Measurements from ENCODE around the gene IL24. TPM values are rescaled to one million over a fixed set of nuclear protein-coding genes. Genes with fewer than 3 reads are reported as not detected.

IL24 gene
- total and polyA plus RNA-seq, 2 donors (not counting 1 experiment from before 2014, with no cell fraction given): not detected

GRCh38 chr1:206880314-206880713, 16.9 kb upstream of the IL24 start:
- H2AFZ ChIP-seq (ENCODE audit: insufficient read depth, low read depth, low read length, poor library complexity, severe bottlenecking): no peak overlapping the region
- ChIA-PET CTCF (interaction anchor here (0.6 to 2.2 kb wide), 6 partner anchors 24 to 227 kb away, joined by 3 to 5 read pairs (median 3); no protein-coding TSS in a partner anchor), POLR2A (no interaction called here)
- no peak overlapping the region for H3K4me3 Mint-ChIP-seq
- peaks cover 4 to 28% (median 4%) of the 10 kb centered on the region in 3 donors for H3K9me3 ChIP-seq (ENCODE audit: control extremely low read depth in 1 of 3, control insufficient read depth in 2 of 3, insufficient read depth in 1 of 3, low read length in 2 of 3)
- ATAC-seq (ENCODE audit: low read depth) (no peak), DNase-seq (no peak)
- H3K4me2 ChIP-seq (replicated peaks; ENCODE audit: low read depth, low read length, poor library complexity, severe bottlenecking): no peak overlapping the region
- H3K9ac ChIP-seq (ENCODE audit: low read length): no peak overlapping the region
- WGBS (ENCODE audit: insufficient coverage): 77% methylated on average over 2 of the region's 3 CpGs
- H3K9me3 Mint-ChIP-seq (ENCODE audit: insufficient read depth): peaks cover 7% of the 10 kb centered on the region
- no peaks in the 10 kb centered on the region for H4K20me1 ChIP-seq (ENCODE audit: control insufficient read depth, insufficient read depth, low read length, poor library complexity, severe bottlenecking)
- no peaks in the 10 kb centered on the region for H3K27me3 Mint-ChIP-seq
- no peak overlapping the region for H3K27ac ChIP-seq (ENCODE audit: low read length in 2 of 2)
- H3K4me1 Mint-ChIP-seq: no peaks in the 10 kb centered on the region
- H3K36me3 ChIP-seq (replicated peaks in 1 of 2; ENCODE audit: control extremely low read depth in 1 of 2, control insufficient read depth in 1 of 2, extremely low read depth in 1 of 2, insufficient read depth in 2 of 2, low read length in 1 of 2): peaks cover 0 to 1% of the 10 kb centered on the region in 2 experiments
- no peaks in the 10 kb centered on the region for H3K79me2 ChIP-seq (ENCODE audit: control insufficient read depth, insufficient read depth, low read length)
- no peak overlapping the region for H3K4me3 ChIP-seq (ENCODE audit: control extremely low read depth in 1 of 5, extremely low read depth in 1 of 5, insufficient read depth in 1 of 5, low read depth in 2 of 5, low read length in 4 of 5)
- intact Hi-C loops (cut with micrococcal nuclease): no loop called here
- no peaks in the 10 kb centered on the region for H3K27me3 ChIP-seq (replicated peaks in 1 of 4; ENCODE audit: control extremely low read depth in 1 of 4, control insufficient read depth in 3 of 4, insufficient read depth in 4 of 4, low read length in 3 of 4)
- H3K4me1 ChIP-seq (ENCODE audit: control insufficient read depth in 2 of 2, insufficient read depth in 2 of 2, low read length in 2 of 2): no peaks in the 10 kb centered on the region
- TF ChIP-seq CTCF (IDR thresholded peaks at IDR 0.05) (no peak), EZH2 (IDR thresholded peaks at IDR 0.05; ENCODE audit: borderline replicate concordance, insufficient read depth, low read depth, low read length, poor library complexity, severe bottlenecking) (no peak)
- no peak overlapping the region for H3K27ac Mint-ChIP-seq

- H3K4me3 ChIP-seq (ENCODE audit: control extremely low read depth in 1 of 5, extremely low read depth in 1 of 5, insufficient read depth in 1 of 5, low read depth in 2 of 5, low read length in 4 of 5): no peak overlapping the region
- no peak for DNase-seq
- Mint-ChIP-seq H3K9me3 (ENCODE audit: insufficient read depth) (peaks cover 7% of the 10 kb centered on the region), H3K27me3 (no peaks in the 10 kb centered on the region), H3K27ac (no peak overlapping the region), H3K4me3 (no peak overlapping the region), H3K4me1 (no peaks in the 10 kb centered on the region)
- no peaks in the 10 kb centered on the region for H3K79me2 ChIP-seq (ENCODE audit: control insufficient read depth, insufficient read depth, low read length)
- no peak for ATAC-seq (ENCODE audit: low read depth)
- H3K27me3 ChIP-seq (replicated peaks in 1 of 4; ENCODE audit: control extremely low read depth in 1 of 4, control insufficient read depth in 3 of 4, insufficient read depth in 4 of 4, low read length in 3 of 4): no peaks in the 10 kb centered on the region
- H3K9ac ChIP-seq (ENCODE audit: low read length): no peak overlapping the region
- intact Hi-C loops (cut with micrococcal nuclease): no loop called here
- no peak overlapping the region for H3K4me2 ChIP-seq (replicated peaks; ENCODE audit: low read depth, low read length, poor library complexity, severe bottlenecking)
- H4K20me1 ChIP-seq (ENCODE audit: control insufficient read depth, insufficient read depth, low read length, poor library complexity, severe bottlenecking): no peaks in the 10 kb centered on the region
- H2AFZ ChIP-seq (ENCODE audit: insufficient read depth, low read depth, low read length, poor library complexity, severe bottlenecking): no peak overlapping the region
- WGBS (ENCODE audit: insufficient coverage): no CpG with 5 or more reads among the region's 3 CpGs
- ChIA-PET CTCF (interaction anchor here (0.6 to 1.7 kb wide), 3 partner anchors 73 to 1158 kb away, joined by 3 to 4 read pairs (median 4); no protein-coding TSS in a partner anchor), POLR2A (no interaction called here)
- H3K4me1 ChIP-seq (ENCODE audit: control insufficient read depth in 2 of 2, insufficient read depth in 2 of 2, low read length in 2 of 2): no peaks in the 10 kb centered on the region
- H3K9me3 ChIP-seq (ENCODE audit: control extremely low read depth in 1 of 3, control insufficient read depth in 2 of 3, insufficient read depth in 1 of 3, low read length in 2 of 3): peaks cover 0 to 11% (median 3%) of the 10 kb centered on the region in 3 donors
- H3K27ac ChIP-seq (ENCODE audit: low read length in 2 of 2): no peak overlapping the region
- no peak for TF ChIP-seq EZH2 (IDR thresholded peaks at IDR 0.05; ENCODE audit: borderline replicate concordance, insufficient read depth, low read depth, low read length, poor library complexity, severe bottlenecking)
- TF ChIP-seq CTCF (IDR thresholded peaks at IDR 0.05): no peak
- peaks cover 0 to 1% of the 10 kb centered on the region in 2 experiments for H3K36me3 ChIP-seq (replicated peaks in 1 of 2; ENCODE audit: control extremely low read depth in 1 of 2, control insufficient read depth in 1 of 2, extremely low read depth in 1 of 2, insufficient read depth in 2 of 2, low read length in 1 of 2)
Measured at GRCh38 chr1:206882555-206882954, 14.7 kb upstream of the IL24 start.
